HL-60/S4 treated with phorbol 12-myristate 13-acetate at 8.2 ng/mL for 4 days and 3 days (cell line): ENCODE data around the gene KCND3.

Experiments used
- in situ Hi-C: fragments of 300-500 bp; cut with MboI; formaldehyde crosslinking; loops from 2 replicates; pipeline ENCODE4 v1.15.0; 2022; ENCODE audit warnings: low sequenced_read_pairs

The KCND3 gene

DNA sequence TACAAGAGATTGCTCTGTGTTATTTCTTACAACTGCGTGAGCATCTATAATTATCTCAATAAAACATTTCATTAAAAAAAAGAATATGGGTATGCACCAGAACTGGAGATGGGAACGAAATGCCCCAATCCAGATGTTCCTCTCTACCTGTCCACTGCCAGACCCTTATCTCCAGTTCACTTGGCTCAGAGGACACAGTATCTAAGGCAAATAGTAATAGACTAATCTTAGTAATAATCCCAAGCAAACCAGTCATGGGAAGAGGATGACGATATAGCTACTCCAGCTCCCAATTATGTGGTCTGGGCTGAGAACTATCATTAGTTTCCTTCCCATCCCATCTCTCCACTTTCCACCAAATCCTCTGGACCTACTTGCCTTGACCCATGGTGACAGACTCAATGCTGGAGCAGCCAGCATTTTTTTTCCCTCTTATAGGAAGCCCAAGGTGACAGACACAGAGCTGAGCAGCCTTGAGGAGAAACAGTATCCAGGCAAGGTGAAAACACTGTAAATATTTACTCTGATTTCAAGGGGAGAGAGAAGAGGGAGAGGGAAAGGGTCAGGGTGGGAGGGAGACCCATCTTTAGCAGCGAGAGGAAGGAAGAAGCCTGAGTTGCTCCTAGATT lies 205.1 kb downstream of the KCND3 start:
- in situ Hi-C loops, result no loop called here

DNA sequence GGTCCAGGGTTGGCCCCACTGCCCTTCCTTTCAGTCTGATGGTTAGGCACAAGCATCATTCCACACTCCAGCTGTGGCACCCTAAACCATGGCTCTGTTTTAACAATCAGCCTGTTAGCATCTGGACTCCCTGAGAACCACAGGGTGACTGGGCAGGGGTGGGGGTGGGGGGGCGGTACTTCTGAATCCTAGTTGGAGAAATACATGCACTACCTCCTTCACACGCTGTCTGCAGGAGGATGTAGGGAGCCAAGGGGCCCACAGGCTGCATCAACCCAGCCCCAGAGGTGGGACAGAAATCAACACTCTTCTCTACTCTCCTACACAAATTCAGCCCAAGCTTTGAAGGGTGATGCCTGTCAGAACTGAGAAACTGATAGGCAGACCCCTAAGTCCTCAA lies 209.9 kb downstream of the KCND3 start:
- in situ Hi-C loops, result loop anchor here (10.0 kb wide), 1 partner anchor 555 kb away; the partner anchor contains the start of gene CHI3L2

DNA sequence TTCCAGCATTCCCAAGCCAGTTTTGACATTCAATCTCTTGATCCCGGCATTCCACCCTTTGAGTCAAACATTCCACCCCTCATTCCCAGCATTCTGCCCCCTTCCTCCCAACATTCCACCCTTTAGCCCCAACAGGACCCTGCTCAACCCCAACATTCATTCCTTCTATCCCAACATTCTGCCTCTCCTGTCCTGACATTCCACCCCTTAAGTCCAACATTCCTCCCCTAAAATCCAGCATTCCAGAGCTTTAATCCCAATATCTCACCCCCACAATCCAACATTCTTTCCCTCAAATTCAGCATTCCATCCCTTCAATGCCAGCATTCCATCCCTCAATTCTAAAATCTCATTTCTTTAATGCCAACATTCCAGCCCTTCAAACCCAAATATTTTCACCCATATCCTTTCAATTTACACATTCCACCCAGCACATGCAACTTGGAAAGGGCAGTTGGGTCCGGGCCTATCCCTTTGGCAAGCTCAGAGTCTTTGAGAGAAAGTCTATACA lies 210.9 kb downstream of the KCND3 start:
- in situ Hi-C loops, result loop anchor here (10.0 kb wide), 1 partner anchor 554 kb away; the partner anchor contains the start of gene CHI3L2

DNA sequence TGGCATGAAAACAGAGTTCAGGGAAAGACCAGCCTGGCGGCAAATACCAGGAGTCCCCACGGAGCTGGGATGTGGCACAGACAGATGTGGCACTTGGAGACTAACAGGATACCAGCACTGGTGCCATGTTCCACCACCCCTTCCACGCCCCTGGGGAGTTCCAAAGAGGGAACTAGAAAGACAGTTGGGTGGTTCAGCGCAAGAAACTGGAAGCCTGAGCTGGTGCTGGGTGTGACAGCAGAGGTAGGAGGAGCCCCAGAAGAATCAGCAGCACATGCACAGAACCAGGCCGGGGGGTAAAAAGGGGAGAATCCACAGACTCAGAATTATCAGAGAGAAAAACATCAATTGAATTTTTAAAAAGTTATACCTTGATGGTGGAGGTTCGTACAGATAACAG lies 211.4 kb downstream of the KCND3 start:
- in situ Hi-C loops, result loop anchor here (10.0 kb wide), 1 partner anchor 553 kb away; the partner anchor contains the start of gene CHI3L2

DNA sequence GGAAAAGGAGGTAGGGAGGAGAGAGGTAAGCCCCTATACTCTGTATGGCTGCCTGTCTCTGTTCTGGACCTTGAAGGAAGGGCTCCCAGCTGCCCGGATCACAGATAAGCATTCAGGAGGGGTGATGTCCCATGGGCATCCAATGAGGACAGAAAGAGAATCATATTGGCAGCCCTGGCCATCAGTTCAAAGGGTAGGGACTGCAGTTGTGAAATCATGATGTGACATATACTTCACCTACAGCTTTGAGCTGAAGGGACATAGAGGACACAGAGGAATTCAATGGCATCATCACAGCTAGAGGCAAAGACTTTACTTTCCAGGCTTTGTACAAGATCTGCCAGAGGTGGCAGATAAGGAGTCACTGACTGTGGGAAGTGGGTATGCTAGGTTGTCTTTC lies 212.2 kb downstream of the KCND3 start:
- in situ Hi-C loops, result loop anchor here (10.0 kb wide), 1 partner anchor 552 kb away; the partner anchor contains the start of gene CHI3L2

DNA sequence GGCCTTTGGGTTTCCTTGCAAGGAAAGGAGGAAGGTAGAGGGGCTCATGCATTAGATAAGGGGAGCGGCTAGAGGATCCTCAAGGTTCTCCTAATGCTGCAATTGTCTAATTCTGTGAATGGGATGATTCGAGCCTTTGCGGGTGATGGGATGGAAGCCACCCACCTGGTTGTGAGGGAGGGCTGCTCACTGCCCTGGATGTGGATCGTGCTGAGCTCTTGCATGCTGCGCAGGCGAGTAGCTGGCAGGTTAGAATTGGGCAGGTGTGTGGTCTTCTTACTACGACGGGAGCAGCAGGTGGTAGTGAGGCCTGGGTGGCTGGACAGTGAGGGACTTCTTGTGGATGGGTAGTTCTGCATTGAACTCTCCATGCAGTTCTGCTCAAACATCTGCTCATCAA lies 212.6 kb downstream of the KCND3 start:
- in situ Hi-C loops, result loop anchor here (10.0 kb wide), 1 partner anchor 552 kb away; the partner anchor contains the start of gene CHI3L2

DNA sequence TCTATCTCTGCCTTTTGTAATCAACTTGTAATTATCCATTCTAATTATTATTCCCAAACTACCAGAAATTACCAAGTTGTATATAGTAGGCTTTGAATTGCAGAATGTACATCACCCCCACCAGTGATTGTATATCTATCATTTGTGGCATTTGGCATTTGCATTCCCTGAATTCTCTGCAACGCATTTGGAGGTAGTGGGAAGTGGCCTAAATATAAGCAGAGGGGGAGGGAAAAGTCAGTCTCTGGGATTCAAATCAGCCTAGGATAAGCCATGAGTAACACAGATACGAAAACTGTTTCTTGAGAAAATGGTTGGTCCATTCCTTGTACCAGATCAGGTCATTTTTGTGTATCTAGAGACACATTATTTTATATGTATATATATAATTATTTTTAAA lies 213.1 kb downstream of the KCND3 start:
- in situ Hi-C loops, result loop anchor here (10.0 kb wide), 1 partner anchor 552 kb away; the partner anchor contains the start of gene CHI3L2

DNA sequence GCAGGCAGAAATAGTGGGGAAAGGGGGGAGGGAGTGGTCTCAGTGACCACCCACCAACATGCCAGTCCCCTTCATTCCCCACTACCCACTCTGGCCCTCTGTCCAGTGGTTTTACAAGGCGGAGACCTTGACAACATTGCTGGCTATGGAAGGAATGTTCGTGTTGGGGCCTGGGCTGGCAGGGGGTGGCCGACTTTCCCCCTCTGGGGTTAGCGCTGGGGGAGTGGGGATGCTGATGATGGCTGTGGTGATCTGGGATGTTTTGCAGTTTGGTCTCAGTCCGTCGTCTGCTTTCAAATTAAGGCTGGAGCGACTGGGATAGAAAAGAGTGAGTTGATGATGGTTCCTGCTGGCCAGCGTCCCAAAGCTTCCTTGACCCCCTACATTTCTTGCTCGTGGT lies 213.5 kb downstream of the KCND3 start:
- in situ Hi-C loops, result loop anchor here (10.0 kb wide), 1 partner anchor 551 kb away; the partner anchor contains the start of gene CHI3L2

DNA sequence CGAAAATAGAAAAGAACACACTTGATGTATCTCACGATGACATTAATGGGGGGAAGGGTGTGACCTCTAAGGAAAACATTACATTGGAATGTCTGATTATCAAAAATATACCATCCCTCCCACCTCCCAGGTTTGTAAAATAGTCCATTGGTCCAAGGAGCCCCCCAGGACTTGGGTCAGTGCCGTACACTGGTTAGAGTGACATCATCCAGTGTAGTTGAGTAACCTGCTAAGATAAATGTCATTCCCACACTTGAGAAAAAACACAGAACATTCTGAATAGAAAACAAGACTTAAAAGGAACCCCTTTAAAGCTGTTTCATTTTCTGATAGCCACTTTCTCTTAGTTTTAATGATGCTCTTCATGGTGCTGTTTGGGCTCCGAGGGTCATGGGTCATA lies 218.6 kb downstream of the KCND3 start:
- in situ Hi-C loops, result loop anchor here (10.0 kb wide), 1 partner anchor 546 kb away; the partner anchor contains the start of gene CHI3L2

DNA sequence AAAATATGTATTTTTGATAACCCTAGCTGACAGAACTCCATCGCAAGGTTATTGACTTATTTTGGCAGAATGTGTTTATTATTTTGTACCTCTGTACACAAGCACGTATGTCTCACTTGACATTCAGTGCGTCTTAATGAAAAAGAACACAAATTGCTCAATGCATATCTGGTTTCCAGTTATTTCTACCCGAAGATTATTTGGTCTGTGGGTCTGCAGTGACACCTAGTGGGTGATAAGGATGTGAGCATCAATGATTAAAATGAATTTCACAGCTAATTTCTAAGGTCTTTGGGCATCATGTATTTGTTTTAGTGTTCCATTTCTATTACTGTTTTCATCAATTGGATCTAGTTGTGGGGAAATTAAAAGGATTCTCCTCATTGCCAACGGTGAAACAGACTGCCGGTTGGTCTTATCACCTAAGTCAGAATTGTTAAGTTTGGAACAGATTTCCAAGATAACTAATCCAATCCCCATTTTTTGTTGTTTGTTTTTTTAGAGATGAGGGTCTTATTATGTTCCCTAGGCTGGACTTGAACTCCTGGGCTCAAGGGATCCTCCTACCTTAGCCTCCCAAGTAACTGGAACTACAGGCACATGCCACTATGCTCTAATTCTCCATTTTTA lies 219.8 kb downstream of the KCND3 start:
- in situ Hi-C loops, result loop anchor here (10.0 kb wide), 1 partner anchor 545 kb away; the partner anchor contains the start of gene CHI3L2

DNA sequence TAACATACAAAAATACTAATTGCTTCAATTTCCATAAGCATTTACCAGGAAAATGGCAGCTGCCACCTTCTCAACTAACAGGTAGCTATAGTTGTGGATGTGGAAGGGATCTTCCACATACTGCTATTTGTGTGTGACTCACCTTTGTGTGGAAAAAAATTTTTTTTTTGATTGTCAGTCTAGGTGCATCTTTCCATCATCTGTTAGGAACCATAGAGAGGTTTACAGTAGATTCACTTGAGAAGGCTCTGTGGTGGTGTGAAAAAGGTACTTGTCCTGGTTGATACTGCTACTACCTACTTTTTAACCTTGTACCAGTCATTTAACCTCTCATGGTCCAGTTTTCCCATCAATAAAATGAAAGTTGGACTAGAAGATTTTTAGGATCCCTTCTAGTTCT lies 220.8 kb downstream of the KCND3 start:
- in situ Hi-C loops, result no loop called here

DNA sequence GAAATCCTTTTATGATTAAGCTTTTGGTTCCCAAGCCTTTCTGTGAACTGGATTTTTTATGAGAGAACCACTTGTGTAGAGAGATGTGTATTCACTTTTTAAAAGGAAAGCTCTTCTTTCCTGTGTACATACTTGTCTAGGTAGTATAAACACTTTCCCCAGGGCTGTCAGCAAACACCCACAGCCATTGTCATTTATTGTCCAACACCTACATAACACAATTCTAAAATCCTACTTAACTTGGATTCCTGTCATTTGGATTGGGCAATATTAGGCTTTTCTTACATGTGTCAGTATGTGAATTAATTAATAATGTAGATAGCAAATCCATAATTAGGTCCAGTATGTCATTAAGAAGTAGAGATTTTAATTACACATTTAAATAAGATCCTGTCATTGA lies 221.4 kb downstream of the KCND3 start:
- in situ Hi-C loops, result no loop called here

DNA sequence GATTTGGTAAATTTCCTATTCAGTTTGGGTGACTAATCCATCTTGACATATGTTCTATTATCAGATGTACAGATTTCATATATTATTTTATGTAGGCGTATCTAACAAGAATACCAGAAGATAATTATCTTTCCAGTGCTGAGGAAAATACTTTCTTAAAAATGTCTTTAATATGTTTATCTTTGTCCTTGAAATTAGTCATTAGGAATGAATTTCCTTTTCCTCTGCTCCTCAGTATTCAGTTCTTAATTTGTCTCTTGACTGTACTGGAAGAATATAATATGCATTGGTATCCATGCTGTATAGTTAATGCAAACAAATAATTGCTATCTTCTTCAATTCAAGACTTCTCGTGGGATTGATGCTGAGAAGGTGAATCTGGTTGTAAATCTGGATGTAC lies 227.1 kb downstream of the KCND3 start:
- in situ Hi-C loops, result no loop called here

DNA sequence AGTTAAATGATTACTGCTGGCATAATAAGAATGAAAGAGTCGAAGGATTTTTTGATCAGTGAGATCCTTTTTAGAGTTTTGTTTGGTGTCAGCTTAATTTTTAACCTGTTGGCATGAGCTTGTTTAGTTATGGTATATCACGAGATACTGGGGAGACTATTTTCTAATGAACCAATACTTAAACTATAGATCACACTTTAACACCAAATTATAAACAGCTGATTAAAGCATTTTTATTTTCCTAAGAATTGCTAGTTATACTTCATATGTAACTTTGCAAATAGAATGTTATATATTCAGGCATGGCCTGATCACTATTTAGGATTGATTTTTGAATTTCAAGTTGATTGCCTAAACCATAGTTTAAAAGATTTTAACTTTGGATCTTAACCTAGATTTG lies 227.8 kb downstream of the KCND3 start:
- in situ Hi-C loops, result no loop called here

DNA sequence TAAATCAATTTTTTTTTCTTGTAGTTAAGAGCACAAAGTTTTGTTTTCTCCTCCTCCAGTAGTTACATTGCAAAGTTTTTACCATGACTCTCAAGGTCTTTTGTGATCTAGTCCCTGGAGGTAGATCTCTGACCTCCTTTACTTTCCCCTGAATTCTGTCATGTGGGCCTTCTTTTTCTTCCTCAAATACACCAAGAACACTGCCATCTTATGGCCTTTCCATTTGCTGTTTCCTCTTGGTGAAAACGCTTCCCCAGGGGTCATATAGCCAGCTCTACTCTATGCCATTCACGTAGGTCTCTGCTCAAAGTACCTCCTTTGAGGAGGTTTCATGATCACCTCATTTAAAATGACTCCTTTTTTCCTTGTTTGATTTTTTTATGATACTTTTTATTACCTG lies 231.1 kb downstream of the KCND3 start:
- in situ Hi-C loops, result no loop called here

DNA sequence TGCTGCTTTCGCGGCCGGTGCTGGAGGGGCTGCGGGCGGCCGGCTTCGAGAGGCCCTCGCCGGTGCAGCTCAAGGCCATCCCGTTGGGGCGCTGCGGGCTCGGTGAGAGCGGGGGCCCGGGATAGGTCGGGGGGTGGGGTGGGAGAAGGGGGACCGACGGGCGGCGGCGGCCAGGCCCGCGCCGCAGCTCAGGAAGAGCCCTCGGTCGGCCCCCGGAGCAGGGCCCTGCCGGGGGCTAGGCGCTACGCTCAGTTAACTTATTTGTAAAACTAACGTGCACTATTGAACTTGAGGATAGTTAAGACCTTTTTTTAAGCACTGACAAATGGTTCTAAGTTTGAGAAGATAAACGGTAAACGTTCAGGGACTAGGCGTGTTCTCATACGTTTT lies 233.3 kb downstream of the KCND3 start:
- in situ Hi-C loops, result no loop called here

DNA sequence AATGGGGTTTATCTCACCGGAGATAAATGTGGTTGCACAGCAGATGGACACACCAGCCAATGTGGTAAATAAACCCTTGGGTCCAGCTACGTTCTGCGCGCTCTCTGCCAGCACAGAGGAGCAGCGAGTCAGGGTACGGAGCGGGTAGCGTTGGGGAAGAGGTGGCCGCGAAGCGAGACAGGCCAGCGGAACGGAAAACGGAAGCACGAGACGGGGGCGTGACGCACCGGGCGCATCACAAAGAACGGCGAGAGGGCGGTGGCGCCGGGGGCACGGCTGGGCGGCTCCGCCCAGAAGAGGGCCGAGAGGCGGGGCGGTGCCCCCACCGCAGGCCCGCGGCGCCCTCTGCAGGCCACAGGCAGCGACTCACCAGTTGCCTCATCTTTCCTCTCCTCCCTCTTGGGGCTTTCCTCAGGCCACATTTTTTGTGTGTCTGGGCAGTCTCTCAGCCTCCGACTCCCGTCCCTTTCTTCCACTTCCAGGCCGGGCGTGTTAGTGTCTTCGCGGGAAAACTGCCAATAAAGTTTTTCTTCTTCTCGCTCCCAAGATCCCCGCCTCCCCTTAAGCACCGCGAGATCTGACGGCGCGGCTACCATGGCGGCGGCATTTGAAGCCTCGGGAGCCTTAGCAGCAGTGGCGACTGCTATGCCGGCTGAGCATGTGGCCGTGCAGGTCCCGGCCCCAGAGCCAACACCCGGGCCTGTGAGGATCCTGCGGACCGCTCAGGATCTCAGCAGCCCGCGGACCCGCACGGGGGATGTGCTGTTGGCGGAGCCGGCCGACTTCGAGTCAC lies 233.9 kb downstream of the KCND3 start, which contains the start of gene DDX20:
TSS of gene DDX20 (plus strand) at position 571 of the 793 bp plus-strand sequence. CDS start at position 595, 24 bp downstream.
- in situ Hi-C loops, result no loop called here

DNA sequence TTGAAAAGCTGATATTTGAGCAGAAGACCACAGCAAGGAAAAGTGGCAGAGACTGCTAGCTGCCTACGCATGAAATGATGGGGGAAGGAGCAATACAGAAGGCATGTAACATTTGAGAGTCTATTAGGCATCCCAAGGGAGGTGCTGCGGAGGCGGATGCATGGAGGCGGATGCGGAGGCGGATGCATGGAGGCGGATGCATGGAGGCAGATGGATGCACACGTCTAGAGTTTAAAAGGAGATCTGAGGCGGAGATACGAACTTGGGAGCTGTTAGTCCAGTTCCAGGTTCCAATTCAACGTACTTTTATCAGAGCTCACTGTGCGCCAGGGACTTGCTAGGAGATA lies 234.5 kb downstream of the KCND3 start:
- in situ Hi-C loops, result no loop called here

DNA sequence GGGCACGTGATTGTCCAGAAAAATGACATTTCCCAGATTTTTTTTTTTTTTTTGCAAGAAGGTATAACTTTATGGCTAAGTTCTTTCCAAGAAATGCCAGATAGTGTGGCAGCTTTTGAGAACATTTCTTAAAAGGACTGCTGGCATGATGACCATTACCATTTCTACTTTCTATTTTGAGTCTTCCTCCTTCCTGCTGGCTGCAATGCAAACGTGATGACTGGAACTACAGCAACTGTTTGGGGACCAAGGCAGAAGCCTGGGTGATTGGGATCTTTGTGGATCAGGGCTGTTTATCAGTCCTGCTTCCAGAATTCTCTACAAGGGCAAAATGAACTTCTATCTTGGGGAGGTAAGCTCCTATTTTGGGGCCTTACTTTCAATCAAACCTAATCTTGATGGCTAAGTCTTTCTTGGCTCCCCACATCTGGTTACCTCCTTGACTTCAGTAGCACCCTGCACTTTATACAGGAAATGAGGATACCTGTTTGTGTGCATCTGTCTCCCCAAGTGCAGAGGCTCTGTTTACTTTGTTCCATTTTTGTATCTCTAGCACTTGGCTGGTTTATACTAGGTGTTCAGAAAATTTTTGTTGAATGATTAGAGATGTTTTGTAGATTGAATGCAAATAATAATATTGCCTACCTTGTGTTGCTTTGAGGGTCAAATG lies 237.4 kb downstream of the KCND3 start:
- in situ Hi-C loops, result no loop called here

DNA sequence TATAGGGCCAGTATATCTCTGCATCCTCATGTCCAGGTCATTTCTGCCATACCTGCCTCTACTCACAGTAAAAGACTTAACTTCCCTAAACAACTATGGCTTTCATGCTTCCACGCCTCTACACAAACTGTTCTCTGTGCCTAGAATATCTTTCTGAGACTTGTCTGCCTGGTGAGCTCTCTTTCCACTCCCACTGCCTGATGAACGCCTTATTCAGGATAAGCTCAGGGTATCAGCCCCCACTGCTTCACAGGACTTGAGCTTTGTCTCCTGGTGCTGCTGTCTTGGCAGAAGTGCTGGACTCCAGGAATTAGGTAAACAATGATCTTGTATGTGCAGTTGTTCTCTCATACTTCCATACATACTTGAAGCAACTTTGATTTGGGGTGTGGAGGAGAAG lies 238.6 kb downstream of the KCND3 start:
- in situ Hi-C loops, result no loop called here

DNA sequence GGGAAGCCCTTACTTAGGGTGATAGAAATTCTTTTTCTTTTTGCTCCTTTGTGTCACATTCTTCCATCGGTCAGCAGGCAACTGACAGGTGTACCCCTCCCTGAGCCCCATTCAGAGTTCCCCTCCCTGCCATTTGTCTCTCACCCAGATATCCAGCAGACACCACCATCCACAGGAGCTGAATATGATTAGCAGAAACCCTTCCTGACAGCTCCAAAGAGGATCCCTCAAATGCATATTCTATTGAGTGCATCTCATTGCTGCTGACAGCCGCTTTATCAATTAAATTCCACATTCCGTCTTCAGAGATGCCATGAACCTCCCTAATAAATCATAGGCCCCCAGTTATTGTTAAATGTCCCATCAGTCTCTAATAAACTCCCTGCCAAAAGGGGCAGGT lies 239.8 kb downstream of the KCND3 start:
- in situ Hi-C loops, result no loop called here
